Mesothelial cell of epicardium (in vitro differentiated cells): ENCODE results near the gene LCN6. TPM values are rescaled to one million over a fixed set of nuclear protein-coding genes. Genes with fewer than 3 reads are reported as not detected.

Source experiments
- DNase-seq, 2 experiments: peaks; one replicate each; pipeline ENCODE4 v3.0.0; 2021; ENCODE audit warnings: low spot score in 2 of 2; ENCODE audit not compliant: unreplicated experiment in 2 of 2
- H3K27ac Mint-ChIP-seq: 2 replicates; pipeline ENCODE4 v1.8.0; 2021; ENCODE audit warnings: mixed read lengths
- H3K27me3 Mint-ChIP-seq: 2 replicates; pipeline ENCODE4 v1.8.0; 2021; ENCODE audit warnings: low read depth, mixed read lengths
- H3K36me3 Mint-ChIP-seq: 2 replicates; pipeline ENCODE4 v1.8.0; 2021; ENCODE audit warnings: mixed read lengths
- H3K4me1 Mint-ChIP-seq: 2 replicates; pipeline ENCODE4 v1.8.0; 2021; ENCODE audit warnings: mixed read lengths
- H3K4me3 Mint-ChIP-seq: 2 replicates; pipeline ENCODE4 v1.8.0; 2021; ENCODE audit warnings: mild to moderate bottlenecking, moderate library complexity, mixed read lengths
- H3K9me3 Mint-ChIP-seq: 2 replicates; pipeline ENCODE4 v1.8.0; 2021; ENCODE audit warnings: mixed read lengths
- total RNA-seq: library from RNA; stranded (reverse); gene quantifications from 3 replicates; pipeline ENCODE4 v1.2.1, GENCODE V29; 2021
- TF ChIP-seq, protein P1 (sequence below): fragments of 200-600 bp; sonication (generic); IDR thresholded peaks from one replicate; pipeline ENCODE4 v1.5.0; 2021; ENCODE audit warnings: antibody characterized with exemption; ENCODE audit not compliant: unreplicated experiment

The LCN6 gene
- total RNA-seq, 1 donor from 2014 or later: not detected

DNA sequence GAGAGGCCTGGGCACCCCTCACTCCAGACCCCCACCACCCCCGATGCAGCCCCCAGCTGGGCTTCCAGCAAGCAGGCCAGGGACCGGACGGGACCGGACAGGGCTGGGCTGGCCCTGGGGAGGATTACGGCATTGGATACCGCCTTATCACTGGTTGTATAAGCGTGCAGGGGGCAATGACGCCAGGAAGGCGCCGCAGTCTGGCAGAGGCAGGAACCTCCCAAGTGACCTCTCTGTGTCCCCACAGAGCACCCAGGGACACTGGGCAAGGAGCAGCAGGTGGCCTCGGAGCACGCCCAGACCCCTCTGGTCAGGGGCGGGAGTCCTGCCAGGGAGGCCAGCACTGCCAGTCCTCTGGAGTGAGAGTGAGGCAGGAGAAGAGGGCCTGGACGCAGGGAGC is 16.7 kb upstream of the LCN6 start:
- TF ChIP-seq, protein P1, sequence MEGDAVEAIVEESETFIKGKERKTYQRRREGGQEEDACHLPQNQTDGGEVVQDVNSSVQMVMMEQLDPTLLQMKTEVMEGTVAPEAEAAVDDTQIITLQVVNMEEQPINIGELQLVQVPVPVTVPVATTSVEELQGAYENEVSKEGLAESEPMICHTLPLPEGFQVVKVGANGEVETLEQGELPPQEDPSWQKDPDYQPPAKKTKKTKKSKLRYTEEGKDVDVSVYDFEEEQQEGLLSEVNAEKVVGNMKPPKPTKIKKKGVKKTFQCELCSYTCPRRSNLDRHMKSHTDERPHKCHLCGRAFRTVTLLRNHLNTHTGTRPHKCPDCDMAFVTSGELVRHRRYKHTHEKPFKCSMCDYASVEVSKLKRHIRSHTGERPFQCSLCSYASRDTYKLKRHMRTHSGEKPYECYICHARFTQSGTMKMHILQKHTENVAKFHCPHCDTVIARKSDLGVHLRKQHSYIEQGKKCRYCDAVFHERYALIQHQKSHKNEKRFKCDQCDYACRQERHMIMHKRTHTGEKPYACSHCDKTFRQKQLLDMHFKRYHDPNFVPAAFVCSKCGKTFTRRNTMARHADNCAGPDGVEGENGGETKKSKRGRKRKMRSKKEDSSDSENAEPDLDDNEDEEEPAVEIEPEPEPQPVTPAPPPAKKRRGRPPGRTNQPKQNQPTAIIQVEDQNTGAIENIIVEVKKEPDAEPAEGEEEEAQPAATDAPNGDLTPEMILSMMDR: no peak
- H3K4me3 Mint-ChIP-seq: no peak overlapping the region
- H3K4me1 Mint-ChIP-seq: peaks cover 10% of the 10 kb centered on the region
- no peaks in the 10 kb centered on the region for H3K36me3 Mint-ChIP-seq
- no peaks in the 10 kb centered on the region for H3K9me3 Mint-ChIP-seq
- no peak for DNase-seq
- peaks cover 15% of the 10 kb centered on the region for H3K27me3 Mint-ChIP-seq
- no peak overlapping the region for H3K27ac Mint-ChIP-seq

DNA sequence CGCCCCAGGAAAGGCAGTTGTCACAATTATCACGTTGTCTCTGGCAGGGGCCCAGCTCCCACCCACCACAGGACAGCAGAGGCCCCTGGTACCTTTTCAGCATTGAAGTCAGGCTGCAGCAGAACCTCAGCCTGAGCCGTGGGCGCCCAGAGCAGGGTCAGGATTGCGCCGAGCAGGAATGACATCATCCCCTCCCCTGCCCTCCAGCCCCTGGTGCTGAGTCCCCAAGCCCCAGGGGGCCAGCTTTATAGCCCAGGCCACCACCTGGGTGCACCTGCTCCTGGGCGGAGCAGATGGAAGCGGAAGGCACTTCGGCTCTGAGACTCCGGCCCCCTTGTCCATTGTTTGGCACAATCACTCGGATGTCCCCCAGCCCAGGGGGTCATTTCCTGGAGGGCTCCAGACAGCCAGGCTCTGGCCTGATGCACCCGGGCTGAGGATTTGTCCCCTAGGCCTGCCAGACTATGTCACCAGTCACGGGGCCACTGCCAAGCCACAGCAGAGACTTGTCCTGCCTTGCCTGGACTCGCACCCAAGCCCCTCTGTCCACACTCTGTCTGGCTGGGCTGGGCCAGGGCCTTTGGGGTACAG is 16.1 kb upstream of the LCN6 start, which contains the start of gene LCN15:
TSS of gene LCN15 (minus strand) at position 218 of the 591 bp plus-strand sequence. CDS start at position 188, 30 bp downstream.
- Mint-ChIP-seq H3K4me3 (no peak within 1 kb of the TSS), H3K9me3 (no peaks in the 10 kb centered on the region), H3K27ac (no peak within 1 kb of the TSS), H3K36me3 (no peaks in the 10 kb centered on the region), H3K27me3 (peaks cover 13% of the 10 kb centered on the region), H3K4me1 (peaks cover 7% of the 10 kb centered on the region)
- no peak for DNase-seq
- TF ChIP-seq, protein P1: no peak

DNA sequence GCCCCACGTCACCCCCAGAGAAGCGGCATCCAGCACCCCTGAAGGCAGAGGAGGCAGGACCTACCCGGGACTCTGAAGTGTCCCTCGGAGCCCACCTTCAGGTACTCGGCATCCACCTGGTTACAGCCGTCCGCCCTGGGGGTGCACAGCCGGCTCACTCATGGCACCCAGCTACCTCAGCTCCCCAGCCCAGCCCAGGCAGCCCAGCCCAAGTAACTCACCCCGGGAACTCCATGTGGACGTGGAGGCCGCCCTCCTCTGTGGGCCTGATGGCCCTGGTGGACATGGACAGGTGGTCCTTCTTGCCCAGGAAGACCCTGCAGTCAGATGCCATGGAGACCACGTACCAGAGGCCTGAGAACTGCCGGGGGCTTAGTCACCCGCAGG is 15.3 kb upstream of the LCN6 start:
- H3K4me1 Mint-ChIP-seq: peaks cover 7% of the 10 kb centered on the region
- peaks cover 13% of the 10 kb centered on the region for H3K27me3 Mint-ChIP-seq
- TF ChIP-seq, protein P1: no peak
- no peaks in the 10 kb centered on the region for H3K36me3 Mint-ChIP-seq
- H3K9me3 Mint-ChIP-seq: no peaks in the 10 kb centered on the region
- H3K4me3 Mint-ChIP-seq: no peak overlapping the region
- no peak overlapping the region for H3K27ac Mint-ChIP-seq
- no peak for DNase-seq

DNA sequence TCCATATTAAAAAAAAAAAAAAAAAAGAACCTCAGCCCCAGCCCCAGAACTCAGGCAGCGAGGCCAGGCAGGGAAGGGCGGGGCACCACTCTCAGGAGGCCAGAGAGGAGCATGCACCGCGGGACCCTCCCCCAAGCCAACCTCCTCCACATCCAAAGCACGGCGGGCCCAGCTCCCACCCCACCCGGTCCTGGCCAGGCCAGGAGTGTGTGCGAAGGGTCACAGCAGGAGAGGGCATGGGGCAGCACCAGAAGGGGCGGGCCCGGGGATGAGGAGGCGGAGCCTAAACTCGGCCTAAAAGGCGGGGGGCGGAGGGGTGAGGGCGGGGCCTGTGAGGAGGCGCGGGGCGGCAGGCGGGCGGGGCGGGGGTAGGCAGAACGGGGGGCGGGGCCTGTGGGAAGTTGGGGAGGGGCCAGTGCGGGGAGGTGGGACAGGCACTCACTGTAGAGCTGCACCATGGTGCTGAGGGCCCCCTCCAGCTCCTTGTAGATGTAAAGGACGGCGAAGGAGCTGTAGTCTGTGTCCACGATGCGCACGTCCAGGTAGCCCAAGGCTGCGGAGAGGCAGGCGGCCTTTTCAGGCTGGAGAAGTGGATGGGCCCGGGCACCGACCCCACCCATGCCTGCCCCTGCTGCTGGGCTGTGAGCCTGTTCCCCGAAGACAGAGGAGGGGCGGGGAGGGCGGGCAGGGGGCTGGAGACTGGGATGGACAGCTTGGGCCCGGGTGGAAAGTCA is 14.8 kb upstream of the LCN6 start:
- DNase-seq: no peak
- Mint-ChIP-seq H3K27me3 (peaks cover 12% of the 10 kb centered on the region), H3K4me3 (no peak overlapping the region)

DNA sequence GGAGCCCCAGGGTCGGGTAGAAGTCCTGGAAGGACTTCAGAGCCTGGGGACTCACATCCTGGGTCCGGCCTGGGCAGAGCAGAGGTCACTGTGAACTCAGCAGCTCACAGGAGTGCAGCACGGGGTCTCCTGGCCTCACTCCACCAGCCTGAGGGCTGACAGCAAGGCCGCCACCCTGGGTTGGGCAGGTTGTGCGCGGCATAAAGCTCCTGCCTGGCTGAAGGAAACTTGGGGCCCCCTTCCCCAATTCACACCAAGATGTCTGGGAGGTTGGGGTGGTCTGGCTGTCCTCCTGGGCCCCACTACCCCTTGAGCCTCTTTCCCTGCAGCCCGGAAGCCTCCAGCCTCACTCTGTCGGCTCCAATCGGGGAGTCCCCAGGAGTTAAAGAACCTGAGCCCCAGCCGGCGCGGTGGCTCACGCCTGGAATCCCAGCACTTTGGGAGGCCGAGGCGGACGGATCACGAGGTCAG is 13.9 kb upstream of the LCN6 start:
- no peak overlapping the region for H3K27ac Mint-ChIP-seq
- H3K4me3 Mint-ChIP-seq: no peak overlapping the region
- peaks cover 6% of the 10 kb centered on the region for H3K27me3 Mint-ChIP-seq
- no peaks in the 10 kb centered on the region for H3K36me3 Mint-ChIP-seq
- TF ChIP-seq, protein P1: no peak
- H3K9me3 Mint-ChIP-seq: no peaks in the 10 kb centered on the region
- H3K4me1 Mint-ChIP-seq: peaks cover 7% of the 10 kb centered on the region
- DNase-seq: no peak

More for the DNA sequence above, 14.8 kb upstream of the LCN6 start:
- TF ChIP-seq, protein P1: no peak
- Mint-ChIP-seq H3K36me3 (no peaks in the 10 kb centered on the region), H3K27ac (no peak overlapping the region), H3K4me1 (peaks cover 7% of the 10 kb centered on the region), H3K9me3 (no peaks in the 10 kb centered on the region)
